Measurements from ENCODE around the gene DHDH.

The DHDH gene

GRCh38 chr19:48938256-48938655, 4.8 kb downstream of the DHDH start:
- CTCF ChIA-PET, result no interaction called here
- no peak for TF ChIP-seq CTCF (conservative IDR thresholded peaks at IDR 0.05; ENCODE audit: low read depth)
- DNase-seq (ENCODE audit: low spot score), result no peak
- no peak overlapping the region for H3K27ac ChIP-seq
- POLR2A ChIA-PET (ENCODE audit: low non-redundant PET), result no interaction called here

GRCh38 chr19:48940902-48941301, 7.4 kb downstream of the DHDH start:
- ChIA-PET CTCF (interaction anchor here (0.6 kb wide), 2 partner anchors 17 to 276 kb away, joined by 4 read pairs; no protein-coding TSS in a partner anchor), POLR2A (ENCODE audit: low non-redundant PET) (no interaction called here)
- TF ChIP-seq CTCF (conservative IDR thresholded peaks at IDR 0.05; ENCODE audit: low read depth), result no peak

GRCh38 chr19:48943081-48943480, 9.6 kb downstream of the DHDH start:
- no peak for DNase-seq (ENCODE audit: low spot score)
- no peak for TF ChIP-seq CTCF (conservative IDR thresholded peaks at IDR 0.05; ENCODE audit: low read depth)
- ChIA-PET CTCF (interaction anchor here (0.7 kb wide), 2 partner anchors 74 to 172 kb away, joined by 3 read pairs; no protein-coding TSS in a partner anchor), POLR2A (ENCODE audit: low non-redundant PET) (no interaction called here)
- H3K27ac ChIP-seq, result no peak overlapping the region

More at GRCh38 chr19:48940902-48941301, 7.4 kb downstream of the DHDH start:
- DNase-seq (ENCODE audit: low spot score), result no peak
- no peak overlapping the region for H3K27ac ChIP-seq

GRCh38 chr19:48945415-48945814, 11.9 kb downstream of the DHDH start:
- ChIA-PET CTCF (no interaction called here), POLR2A (ENCODE audit: low non-redundant PET) (no interaction called here)
- no peak for DNase-seq (ENCODE audit: low spot score)
- TF ChIP-seq CTCF (conservative IDR thresholded peaks at IDR 0.05; ENCODE audit: low read depth), result no peak
- peak overlapping the region; percentile 4; the same call in 1 of the 2 replicates for H3K27ac ChIP-seq

GRCh38 chr19:48945817-48946216, 12.3 kb downstream of the DHDH start:
- POLR2A ChIA-PET (ENCODE audit: low non-redundant PET), result no interaction called here
- CTCF ChIA-PET, result interaction anchor here (0.5 kb wide), 1 partner anchor 68 kb away, joined by 3 read pairs; no protein-coding TSS in a partner anchor
- no peak for DNase-seq (ENCODE audit: low spot score)
- TF ChIP-seq CTCF (conservative IDR thresholded peaks at IDR 0.05; ENCODE audit: low read depth), result no peak
- peak overlapping the region; percentile 4; the same call in 1 of the 2 replicates for H3K27ac ChIP-seq

GRCh38 chr19:48946463-48947257, 13.2 kb downstream of the DHDH start:
- ChIA-PET CTCF (interaction anchor here (0.6 kb wide), 1 partner anchor 1198 kb away, joined by 3 read pairs; no protein-coding TSS in a partner anchor), POLR2A (ENCODE audit: low non-redundant PET) (no interaction called here)
- no peak for DNase-seq (ENCODE audit: low spot score)
- no peak overlapping the region for H3K27ac ChIP-seq
- no peak for TF ChIP-seq CTCF (conservative IDR thresholded peaks at IDR 0.05; ENCODE audit: low read depth)
